Purkinje cell (primary cell): ENCODE results near the gene GYPB. TPM values are rescaled to one million over a fixed set of nuclear protein-coding genes. Genes with fewer than 3 reads are reported as not detected.

ENCODE experiments used
- polyA plus RNA-seq: library from polyadenylated mRNA; unstranded; fragments of >200 nt; fragmentation: Nextera tagmentation; gene quantifications from 2 replicates; pipeline ENCODE4 v1.2.1, GENCODE V29; 2014

GYPB gene
- 2.5 and 3.5 TPM in 2 replicates for polyA plus RNA-seq

DNA sequence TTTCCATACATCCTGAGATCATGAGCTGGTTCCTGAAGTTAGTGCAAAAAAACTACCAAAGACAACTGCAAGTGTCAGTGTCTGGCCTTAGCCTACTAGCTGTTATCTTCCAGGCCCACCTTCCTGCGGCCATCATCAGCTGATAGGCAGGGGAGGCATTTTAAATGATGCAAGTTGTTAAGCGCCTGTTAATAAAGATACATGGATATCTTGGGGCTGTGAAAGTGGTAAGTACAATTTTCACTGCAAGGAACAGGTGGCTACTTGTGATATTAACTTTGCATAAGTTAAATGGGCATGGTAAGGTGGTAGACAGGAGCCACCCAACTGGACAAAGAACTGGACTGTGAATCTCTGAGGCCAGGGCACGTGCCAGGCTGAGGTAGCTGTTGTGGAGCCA is at the start of gene GYPB:
TSS of gene GYPB (minus strand) at position 104 of the 400 bp plus-strand sequence. CDS start at position 11, 93 bp downstream.

Other genes starting within 250 kb of the GYPB start
- 0.58 and 1.8 TPM in 2 replicates for gene GYPE, start 113.8 kb downstream of the GYPB start, polyA plus RNA-seq
- not detected in 2 replicates for gene GYPA, start 121.3 kb upstream of the GYPB start, polyA plus RNA-seq